Stimulated activated CD4-positive, alpha-beta T cell treated with anti-CD3 and anti-CD28 coated beads, Interleukin-12 subunit alpha, Interleukin-12 subunit beta, amount 100 ng/mL, for 24 hours (primary cell): ENCODE data around the gene SEMA3G.

Source experiments
- DNase-seq, 2 experiments: peaks; one replicate each; pipeline ENCODE4 v3.0.0-alpha.2; 2020; ENCODE audit warnings: low read depth in 2 of 2

Gene SEMA3G

GRCh38 chr3:52444860-52445793 lies at the start of gene SEMA3G:
Gene SEMA3G (minus strand): TSS chr3:52445103. CDS start chr3:52445027, 76 bp downstream.
- peak; percentile 53 to 77 for DNase-seq

DNA sequence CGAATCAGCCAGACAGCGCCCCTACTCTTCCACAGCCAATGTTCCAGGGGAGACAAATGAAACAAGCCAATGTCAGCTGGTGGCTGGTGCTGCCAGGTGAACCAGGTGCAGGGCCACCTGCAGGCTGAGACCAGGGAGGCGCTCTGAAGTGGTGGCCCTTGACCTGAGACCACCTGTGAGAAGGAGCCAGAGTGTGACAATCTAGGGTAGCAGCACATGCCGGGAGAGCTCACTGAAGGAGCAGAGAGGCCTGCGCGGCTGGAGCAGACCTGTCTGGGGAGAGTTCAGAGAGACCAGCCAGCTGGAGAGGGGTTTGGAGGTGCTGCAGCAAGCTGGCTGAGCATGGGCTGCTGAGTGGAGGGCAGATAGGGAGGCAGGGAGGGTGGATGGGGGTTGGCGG lies 49.5 kb upstream of the SEMA3G start:
- no peak for DNase-seq

GRCh38 chr3:52493232-52494017 lies 48.5 kb upstream of the SEMA3G start:
- no peak for DNase-seq

DNA sequence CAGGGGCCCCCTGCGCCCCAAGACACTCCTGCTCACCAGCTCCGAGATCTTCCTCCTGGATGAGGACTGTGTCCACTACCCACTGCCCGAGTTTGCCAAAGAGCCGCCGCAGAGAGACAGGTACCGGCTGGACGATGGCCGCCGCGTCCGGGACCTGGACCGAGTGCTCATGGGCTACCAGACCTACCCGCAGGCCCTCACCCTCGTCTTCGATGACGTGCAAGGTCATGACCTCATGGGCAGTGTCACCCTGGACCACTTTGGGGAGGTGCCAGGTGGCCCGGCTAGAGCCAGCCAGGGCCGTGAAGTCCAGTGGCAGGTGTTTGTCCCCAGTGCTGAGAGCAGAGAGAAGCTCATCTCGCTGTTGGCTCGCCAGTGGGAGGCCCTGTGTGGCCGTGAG lies 47.2 kb upstream of the SEMA3G start:
- no peak for DNase-seq

GRCh38 chr3:52490939-52491526 lies 46.1 kb upstream of the SEMA3G start:
- no peak for DNase-seq

- DNase-seq: no peak
Measured at GRCh38 chr3:52490035-52490938, 45.4 kb upstream of the SEMA3G start.

DNA sequence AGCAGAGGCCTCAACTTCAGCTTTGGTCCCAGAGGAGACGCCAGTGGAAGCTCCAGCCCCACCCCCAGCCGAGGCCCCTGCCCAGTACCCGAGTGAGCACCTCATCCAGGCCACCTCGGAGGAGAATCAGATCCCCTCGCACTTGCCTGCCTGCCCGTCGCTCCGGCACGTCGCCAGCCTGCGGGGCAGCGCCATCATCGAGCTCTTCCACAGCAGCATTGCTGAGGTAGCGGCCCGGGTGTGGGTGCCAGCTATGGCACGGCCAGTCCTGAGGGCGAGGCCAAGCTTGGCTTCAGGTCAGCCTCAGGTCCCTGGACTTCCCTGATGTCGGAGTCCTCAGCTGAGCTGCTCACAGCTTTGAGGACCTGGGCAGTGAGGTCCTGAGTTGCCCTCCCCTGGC lies 44.5 kb upstream of the SEMA3G start:
- DNase-seq: no peak

DNA sequence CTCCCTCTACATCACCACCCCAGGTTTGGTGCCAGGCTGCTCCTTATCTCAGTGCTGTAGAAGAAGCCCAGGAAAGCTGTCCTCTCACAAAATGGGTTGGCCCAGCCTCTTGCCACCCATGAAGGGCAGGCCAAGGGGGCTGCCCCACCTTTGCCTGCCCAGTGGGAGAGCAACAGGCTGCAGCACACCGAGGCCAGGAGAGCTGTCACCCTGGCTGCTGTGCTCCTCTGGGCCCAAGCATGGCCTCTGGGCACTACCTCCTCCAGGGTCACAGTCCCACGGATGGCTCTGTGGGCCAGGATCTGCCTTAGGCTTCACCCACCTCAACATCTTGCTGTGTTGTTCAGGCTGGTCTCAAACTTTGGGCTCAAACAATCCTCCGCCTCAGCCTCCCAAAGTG lies 43.8 kb upstream of the SEMA3G start:
- DNase-seq: no peak

- no peak for DNase-seq
Measured at GRCh38 chr3:52487788-52488691, 43.1 kb upstream of the SEMA3G start.

DNA sequence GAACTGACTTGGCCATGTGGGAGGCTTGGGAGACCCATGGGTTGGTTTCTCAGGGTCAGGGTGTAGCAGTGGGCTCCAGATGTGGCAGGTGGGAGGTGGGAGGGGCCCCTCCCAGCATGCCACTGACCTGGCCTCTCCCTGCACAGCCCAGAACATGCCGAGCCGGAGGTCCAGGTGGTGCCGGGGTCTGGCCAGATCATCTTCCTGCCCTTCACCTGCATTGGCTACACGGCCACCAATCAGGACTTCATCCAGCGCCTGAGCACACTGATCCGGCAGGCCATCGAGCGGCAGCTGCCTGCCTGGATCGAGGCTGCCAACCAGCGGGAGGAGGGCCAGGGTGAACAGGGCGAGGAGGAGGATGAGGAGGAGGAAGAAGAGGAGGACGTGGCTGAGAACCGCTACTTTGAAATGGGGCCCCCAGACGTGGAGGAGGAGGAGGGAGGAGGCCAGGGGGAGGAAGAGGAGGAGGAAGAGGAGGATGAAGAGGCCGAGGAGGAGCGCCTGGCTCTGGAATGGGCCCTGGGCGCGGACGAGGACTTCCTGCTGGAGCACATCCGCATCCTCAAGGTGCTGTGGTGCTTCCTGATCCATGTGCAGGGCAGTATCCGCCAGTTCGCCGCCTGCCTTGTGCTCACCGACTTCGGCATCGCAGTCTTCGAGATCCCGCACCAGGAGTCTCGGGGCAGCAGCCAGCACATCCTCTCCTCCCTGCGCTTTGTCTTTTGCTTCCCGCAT lies 42.3 kb upstream of the SEMA3G start:
- no peak for DNase-seq

DNA sequence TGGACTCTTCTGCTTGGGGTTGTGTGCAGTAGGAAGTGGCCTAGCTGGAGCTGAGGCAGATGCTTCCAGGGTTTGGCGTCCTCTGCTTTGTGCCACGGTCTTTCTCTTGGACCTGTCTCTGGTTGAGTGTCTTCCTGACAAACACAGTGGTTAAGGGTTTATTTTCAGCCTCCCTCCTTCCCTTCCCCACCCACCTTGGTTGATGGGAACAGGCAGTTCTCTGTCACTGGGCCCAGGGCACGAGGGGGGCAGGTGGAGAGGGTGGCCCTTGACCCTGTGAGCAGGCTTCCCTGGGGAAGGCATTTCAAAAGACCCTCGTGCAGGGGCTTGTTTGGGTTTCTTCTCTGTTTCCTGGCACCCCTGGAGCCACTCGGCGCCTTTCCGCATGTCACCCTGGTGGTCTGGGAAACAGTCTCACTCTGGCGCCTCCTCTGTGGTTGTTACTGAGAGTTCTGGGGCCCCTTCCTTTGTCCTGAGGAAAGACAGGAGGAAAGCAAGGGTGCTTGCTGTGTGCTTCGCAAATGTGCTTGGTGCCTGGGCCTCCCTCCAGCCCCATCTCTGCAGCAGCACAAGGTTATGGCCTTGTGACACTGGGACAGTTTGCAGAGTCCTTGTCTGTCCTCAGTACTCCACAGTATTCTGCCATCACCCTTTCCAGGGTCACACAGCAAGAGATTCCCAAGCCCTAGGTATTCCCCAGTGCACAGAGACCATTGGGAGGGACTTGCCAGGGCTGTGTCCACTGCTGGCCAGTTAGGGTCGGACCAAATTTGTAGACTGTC lies 40.0 kb upstream of the SEMA3G start:
- DNase-seq: no peak

- DNase-seq: no peak
Measured at GRCh38 chr3:52483577-52484381, 38.9 kb upstream of the SEMA3G start.

DNA sequence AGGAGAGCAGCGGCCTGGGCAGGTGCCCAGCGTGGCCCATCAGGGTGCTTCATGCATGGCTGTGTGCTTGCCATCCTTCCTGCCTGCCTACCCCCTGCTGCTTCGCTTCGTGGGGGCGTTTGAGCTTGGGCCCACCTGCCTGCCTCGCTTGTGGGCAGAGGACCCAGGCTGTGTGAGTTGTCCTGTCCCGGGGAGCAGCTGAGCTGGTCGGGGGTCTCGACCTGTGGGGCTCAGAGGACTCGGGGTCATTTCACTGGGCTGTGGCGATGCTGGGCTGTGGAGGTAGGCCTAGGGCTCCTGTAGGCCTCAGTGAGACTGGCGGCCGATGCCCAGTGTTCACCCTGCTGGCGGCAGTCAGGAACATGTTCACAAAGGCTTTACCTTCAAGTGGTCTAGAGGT lies 38.2 kb upstream of the SEMA3G start:
- DNase-seq: no peak

GRCh38 chr3:52481819-52482521 lies 37.1 kb upstream of the SEMA3G start:
- DNase-seq: no peak

DNA sequence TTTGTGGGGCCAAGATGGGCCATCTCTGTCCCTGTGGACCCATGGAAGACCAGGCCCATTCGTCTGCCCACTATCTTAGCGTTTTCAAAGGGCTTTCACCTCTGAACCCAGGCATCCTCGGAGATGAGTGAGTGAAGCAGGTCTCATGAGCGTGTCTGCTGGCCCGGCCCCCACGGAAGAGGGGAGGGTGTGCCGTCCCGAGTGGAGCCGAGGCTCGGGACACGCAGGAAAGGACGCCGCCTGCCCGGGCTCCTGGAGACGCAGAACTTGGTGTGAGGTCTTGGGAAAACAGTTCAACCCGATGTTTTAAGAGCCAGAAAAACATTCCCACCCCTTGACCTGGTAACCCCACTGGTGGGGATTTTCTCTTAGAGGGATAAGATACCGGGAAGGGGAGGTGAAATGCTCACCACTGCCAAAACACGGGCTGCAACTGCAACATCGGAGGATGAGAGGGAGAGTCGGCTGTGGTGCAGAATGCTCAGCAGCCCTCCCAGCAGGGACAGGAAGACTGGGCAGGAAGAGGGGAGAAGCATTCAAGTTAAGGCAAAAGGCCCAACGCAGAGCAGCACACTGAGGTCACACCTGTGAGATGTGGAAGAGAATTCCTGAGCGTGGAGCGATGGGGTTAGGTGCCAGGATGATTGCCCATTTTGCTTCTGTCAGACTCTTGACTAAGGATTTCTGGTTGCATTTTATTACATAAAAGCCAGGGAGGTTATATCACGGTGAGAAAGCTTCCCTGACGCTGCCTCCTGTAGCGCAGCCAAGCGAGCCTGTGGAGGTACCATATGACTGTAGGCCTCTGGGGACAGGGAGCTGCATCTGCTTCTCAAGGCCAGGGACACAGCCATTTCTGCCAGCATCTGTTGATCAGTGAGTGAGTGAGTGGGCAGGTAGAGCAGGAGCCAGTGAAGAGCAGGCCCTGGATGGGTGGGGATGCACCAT lies 36.1 kb upstream of the SEMA3G start:
- no peak for DNase-seq

- no peak for DNase-seq
Measured at GRCh38 chr3:52479877-52480575, 35.1 kb upstream of the SEMA3G start.
